ENCODE data around the gene CISD3. TPM values are rescaled to one million over a fixed set of nuclear protein-coding genes. Genes with fewer than 3 reads are reported as not detected.

The CISD3 gene
- total and polyA plus RNA-seq, 9 donors = 6.4 to 21.2 (median 14.7) TPM

DNA sequence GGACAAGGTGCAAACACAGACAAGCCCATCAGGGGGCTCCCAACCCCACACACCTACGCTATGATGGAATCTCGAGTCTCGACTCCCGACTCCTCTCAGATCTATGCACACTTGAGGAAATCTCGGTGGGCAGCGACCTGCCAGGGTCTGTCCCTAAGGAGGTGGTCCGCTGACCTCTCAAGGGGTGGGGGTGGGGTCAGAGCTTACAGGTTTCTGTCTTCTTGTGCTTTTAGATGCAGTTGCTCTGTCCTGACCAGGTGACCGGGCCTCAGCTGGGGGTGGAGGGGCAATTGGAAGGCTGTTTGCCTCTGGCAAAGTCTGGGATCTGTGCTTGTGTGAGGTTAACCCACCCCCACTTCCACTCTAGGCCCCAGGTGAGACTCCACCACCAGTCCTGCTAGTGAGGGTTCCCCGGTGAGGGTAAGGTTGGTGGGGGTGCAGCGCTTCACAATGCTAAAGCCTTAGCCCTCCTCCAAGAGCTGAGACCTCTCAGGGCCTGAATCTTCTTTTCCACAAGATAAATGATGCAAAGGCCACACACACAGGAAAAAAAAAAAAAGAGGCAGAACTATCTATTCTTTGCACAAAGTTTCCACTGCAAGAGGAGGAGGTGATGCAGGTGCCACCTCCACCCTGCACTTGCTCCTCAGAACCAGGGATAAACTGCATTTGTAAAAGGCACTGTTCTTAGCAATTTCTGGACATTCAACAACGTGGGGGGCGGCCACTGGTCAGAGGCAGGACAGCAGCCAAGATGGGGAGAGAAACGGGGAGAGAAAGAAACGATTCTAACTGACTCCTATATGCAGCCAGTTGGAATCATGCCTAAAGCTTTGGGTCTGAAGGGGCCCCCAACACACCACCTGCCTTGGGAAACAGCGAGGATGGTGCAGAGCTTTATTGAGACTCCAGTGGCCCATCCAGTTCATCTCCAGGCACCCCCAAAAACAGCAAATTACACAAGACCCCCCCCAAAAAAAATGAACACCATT is 4.1 kb downstream of the CISD3 start:
- no peak for DNase-seq
- no peak overlapping the region for H3K4me3 ChIP-seq (ENCODE audit: low read length)
- WGBS (ENCODE audit: insufficient coverage) = 67% methylated on average over 1 of the region's 15 CpGs
- H3K4me1 ChIP-seq (ENCODE audit: control insufficient read depth, insufficient read depth, low read length) = peaks cover 43% of the 10 kb centered on the region
- H3K27ac ChIP-seq (ENCODE audit: low read length) = no peak overlapping the region
- H3K9me3 ChIP-seq (replicated peaks; ENCODE audit: control insufficient read depth, low read depth, low read length) = no peaks in the 10 kb centered on the region
- H3K36me3 ChIP-seq (ENCODE audit: control insufficient read depth, insufficient read depth, low read length) = peaks cover 59% of the 10 kb centered on the region
- H3K27me3 ChIP-seq (ENCODE audit: control insufficient read depth, insufficient read depth, low read length) = no peaks in the 10 kb centered on the region

DNA sequence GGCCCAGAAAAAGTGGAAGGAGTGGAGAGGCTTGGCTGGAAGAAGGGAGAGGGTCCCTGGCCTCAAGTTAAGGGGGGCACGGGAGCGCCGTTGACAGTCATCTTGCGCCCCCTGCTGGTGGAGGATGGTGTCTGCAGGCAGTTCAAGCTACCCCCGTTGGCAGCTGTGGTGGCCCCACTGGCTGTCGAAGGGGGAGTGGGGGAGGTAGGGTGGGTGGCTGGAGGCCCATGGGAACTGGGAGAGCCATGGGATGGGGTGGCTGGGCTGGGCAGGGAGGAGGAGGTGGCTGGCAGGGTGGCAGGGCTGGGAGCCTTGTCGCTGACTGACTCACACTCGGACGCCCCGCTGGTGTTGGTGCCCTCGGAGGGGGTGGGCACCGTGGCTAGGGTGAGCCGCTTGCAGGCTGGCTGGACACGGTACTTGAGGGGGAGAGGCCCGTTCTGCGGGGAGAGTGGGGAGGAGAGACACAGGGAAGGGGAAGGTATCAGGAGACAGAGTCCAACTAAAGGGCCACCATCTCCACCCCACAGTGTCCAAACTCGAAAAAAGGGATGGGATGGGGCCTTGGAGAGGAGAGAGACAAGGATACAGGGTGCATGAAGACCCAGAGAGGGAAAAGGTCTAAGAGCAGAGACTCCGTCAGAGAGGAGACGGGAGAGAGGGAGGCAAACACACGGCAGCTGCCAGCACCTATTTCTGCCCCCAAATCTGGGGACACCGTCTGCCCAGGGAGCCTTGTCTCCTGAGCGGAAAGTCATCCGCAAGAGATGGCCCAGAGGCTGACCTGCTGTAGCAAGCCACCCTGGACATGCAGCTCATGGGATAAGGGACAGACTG is 5.2 kb downstream of the CISD3 start:
- 44% methylated on average over 14 of the region's 23 CpGs for WGBS (ENCODE audit: insufficient coverage)
- Histone ChIP-seq H3K36me3 (ENCODE audit: control insufficient read depth, insufficient read depth, low read length) (peaks cover 68% of the 10 kb centered on the region), H3K27ac (ENCODE audit: low read length) (peak overlapping the region; percentile 62), H3K4me1 (ENCODE audit: control insufficient read depth, insufficient read depth, low read length) (peaks cover 39% of the 10 kb centered on the region), H3K4me3 (ENCODE audit: low read length) (no peak overlapping the region), H3K27me3 (ENCODE audit: control insufficient read depth, insufficient read depth, low read length) (no peaks in the 10 kb centered on the region), H3K9me3 (replicated peaks; ENCODE audit: control insufficient read depth, low read depth, low read length) (no peaks in the 10 kb centered on the region)
- peak; percentile 63 for DNase-seq

DNA sequence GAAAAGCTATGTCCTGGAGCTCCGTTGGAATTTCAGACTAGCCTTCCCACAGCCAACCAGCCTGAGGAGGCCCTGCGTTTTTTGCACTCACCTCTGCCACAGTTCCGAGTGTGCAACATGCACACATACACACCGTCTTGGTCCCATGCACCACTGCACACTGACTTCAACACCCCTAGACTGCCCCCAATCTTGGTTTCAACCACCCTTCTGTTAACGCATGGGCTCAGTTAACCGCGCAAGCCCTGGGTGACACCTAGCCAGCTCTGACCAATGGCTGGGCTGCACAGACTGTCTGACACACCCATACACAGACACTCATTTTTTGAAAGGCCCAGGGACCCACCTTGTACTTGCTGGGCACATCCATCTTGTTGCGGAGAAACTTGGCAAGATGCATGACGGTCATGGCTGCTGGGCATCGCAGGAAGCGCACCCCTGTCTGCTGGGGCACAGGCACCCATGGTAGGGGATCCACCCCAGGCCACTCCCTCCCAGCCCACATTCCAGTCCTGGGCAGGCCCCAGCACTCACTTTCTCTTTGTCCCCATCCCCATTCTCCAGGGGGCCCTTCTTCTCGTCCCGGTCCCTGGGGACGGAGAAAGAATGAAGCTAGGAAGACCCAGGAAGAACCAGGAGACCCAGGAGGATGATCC is 8.0 kb downstream of the CISD3 start:
- no peak overlapping the region for H3K4me3 ChIP-seq (ENCODE audit: low read length)
- H3K4me1 ChIP-seq (ENCODE audit: control insufficient read depth, insufficient read depth, low read length) = peaks cover 52% of the 10 kb centered on the region
- H3K36me3 ChIP-seq (ENCODE audit: control insufficient read depth, insufficient read depth, low read length) = peaks cover 56% of the 10 kb centered on the region
- no peaks in the 10 kb centered on the region for H3K27me3 ChIP-seq (ENCODE audit: control insufficient read depth, insufficient read depth, low read length)
- 84% methylated on average over 11 of the region's 14 CpGs for WGBS (ENCODE audit: insufficient coverage)
- H3K9me3 ChIP-seq (replicated peaks; ENCODE audit: control insufficient read depth, low read depth, low read length) = no peaks in the 10 kb centered on the region
- no peak overlapping the region for H3K27ac ChIP-seq (ENCODE audit: low read length)
- DNase-seq = no peak

DNA sequence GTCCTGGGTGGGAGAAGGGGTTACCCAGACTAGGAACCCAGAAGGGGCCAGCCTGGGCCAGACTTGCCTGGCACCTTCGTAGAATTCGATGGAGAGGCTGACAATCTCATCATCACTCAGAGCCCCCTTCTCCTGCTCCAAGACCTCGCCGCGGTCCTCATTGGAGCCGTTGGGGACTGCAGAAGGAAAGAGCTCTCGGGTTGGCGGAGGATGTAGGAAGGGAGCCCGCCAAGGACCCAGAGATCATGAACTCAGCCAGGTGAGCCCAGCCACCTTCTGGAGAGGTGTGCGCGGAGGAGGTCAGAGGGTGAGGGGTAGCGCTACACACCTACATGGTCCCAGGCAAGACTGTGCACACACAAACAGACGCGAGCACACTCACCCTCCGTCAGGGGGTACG is 8.5 kb downstream of the CISD3 start:
- no peak for DNase-seq
- Histone ChIP-seq H3K4me3 (ENCODE audit: low read length) (no peak overlapping the region), H3K27ac (ENCODE audit: low read length) (no peak overlapping the region), H3K4me1 (ENCODE audit: control insufficient read depth, insufficient read depth, low read length) (peaks cover 57% of the 10 kb centered on the region), H3K27me3 (ENCODE audit: control insufficient read depth, insufficient read depth, low read length) (no peaks in the 10 kb centered on the region), H3K36me3 (ENCODE audit: control insufficient read depth, insufficient read depth, low read length) (peaks cover 51% of the 10 kb centered on the region), H3K9me3 (replicated peaks; ENCODE audit: control insufficient read depth, low read depth, low read length) (no peaks in the 10 kb centered on the region)
- 97% methylated on average over 9 of the region's 16 CpGs for WGBS (ENCODE audit: insufficient coverage)

DNA sequence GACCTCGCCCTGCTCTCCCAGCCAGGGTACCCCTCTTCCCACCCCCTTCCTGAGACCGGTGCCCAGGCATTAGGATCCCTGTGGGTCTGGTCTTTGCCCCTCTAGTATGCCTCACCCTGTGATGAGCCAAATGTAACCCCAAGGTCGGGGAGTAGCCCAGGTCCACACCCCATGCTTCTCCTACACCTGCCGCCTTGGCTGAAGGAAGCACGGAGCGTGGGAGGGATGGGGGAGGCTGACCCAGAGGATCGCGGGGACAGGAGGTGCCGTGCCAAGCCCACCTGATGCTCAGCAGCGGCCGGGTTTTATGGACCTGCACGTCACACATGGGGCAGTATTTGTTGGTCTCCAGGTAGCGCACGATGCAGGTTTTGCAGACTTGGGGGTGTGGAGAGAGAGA is 9.2 kb downstream of the CISD3 start:
- 89% methylated on average over 5 of the region's 14 CpGs for WGBS (ENCODE audit: insufficient coverage)
- Histone ChIP-seq H3K27me3 (ENCODE audit: control insufficient read depth, insufficient read depth, low read length) (no peaks in the 10 kb centered on the region), H3K36me3 (ENCODE audit: control insufficient read depth, insufficient read depth, low read length) (peaks cover 44% of the 10 kb centered on the region), H3K4me1 (ENCODE audit: control insufficient read depth, insufficient read depth, low read length) (peaks cover 62% of the 10 kb centered on the region), H3K4me3 (ENCODE audit: low read length) (no peak overlapping the region), H3K9me3 (replicated peaks; ENCODE audit: control insufficient read depth, low read depth, low read length) (no peaks in the 10 kb centered on the region), H3K27ac (ENCODE audit: low read length) (no peak overlapping the region)
- DNase-seq = no peak

DNA sequence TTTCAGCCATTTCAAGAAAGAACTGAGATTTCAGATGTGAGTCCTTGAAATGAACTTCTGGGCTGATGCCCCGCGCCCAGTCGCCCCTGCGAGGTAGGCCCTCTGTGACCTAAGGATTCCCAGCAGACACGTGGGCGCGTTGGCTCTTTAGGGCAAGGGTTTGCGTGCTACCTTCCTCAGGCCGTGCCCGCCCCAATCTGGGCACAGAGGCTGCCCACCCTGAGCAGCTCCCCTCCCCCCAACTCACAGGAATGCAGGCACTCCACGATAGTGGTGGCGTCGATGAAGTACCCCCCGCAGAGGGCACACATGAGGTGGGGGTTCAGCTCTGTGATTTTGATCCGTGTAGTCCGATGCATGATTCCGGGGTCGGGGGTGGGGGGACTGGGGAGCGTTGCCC is 9.9 kb downstream of the CISD3 start:
- peaks cover 39% of the 10 kb centered on the region for H3K36me3 ChIP-seq (ENCODE audit: control insufficient read depth, insufficient read depth, low read length)
- 93% methylated on average over 14 of the region's 19 CpGs for WGBS (ENCODE audit: insufficient coverage)
- peaks cover 60% of the 10 kb centered on the region for H3K4me1 ChIP-seq (ENCODE audit: control insufficient read depth, insufficient read depth, low read length)
- H3K27me3 ChIP-seq (ENCODE audit: control insufficient read depth, insufficient read depth, low read length) = no peaks in the 10 kb centered on the region
- no peaks in the 10 kb centered on the region for H3K9me3 ChIP-seq (replicated peaks; ENCODE audit: control insufficient read depth, low read depth, low read length)
- no peak overlapping the region for H3K27ac ChIP-seq (ENCODE audit: low read length)
- H3K4me3 ChIP-seq (ENCODE audit: low read length) = no peak overlapping the region
- no peak for DNase-seq

DNA sequence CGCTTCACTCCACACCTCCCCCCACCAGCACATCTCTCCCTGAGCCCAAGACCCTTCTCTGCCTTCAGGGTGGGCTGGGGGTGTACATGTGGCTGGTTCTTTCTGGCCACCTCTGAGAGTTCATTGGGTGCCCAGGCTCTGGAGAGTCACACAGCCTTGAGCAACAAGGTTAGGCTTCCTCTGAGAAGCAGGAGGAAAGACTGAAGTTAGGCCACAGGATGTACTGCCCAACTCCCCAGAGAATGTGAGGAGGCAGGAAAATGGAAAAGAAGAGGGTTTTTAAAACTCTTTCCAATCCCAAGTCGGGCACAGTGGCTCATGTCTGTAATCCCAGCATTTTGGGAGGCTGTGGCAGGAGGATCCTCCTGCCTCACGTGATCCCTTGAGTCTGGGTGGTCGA is 10.7 kb downstream of the CISD3 start:
- H3K36me3 ChIP-seq (ENCODE audit: control insufficient read depth, insufficient read depth, low read length) = peaks cover 34% of the 10 kb centered on the region
- H3K27ac ChIP-seq (ENCODE audit: low read length) = peak overlapping the region; percentile 98
- peaks cover 59% of the 10 kb centered on the region for H3K4me1 ChIP-seq (ENCODE audit: control insufficient read depth, insufficient read depth, low read length)
- H3K9me3 ChIP-seq (replicated peaks; ENCODE audit: control insufficient read depth, low read depth, low read length) = no peaks in the 10 kb centered on the region
- H3K4me3 ChIP-seq (ENCODE audit: low read length) = no peak overlapping the region
- H3K27me3 ChIP-seq (ENCODE audit: control insufficient read depth, insufficient read depth, low read length) = no peaks in the 10 kb centered on the region
- WGBS (ENCODE audit: insufficient coverage) = 29% methylated on average over 1 of the region's 4 CpGs
- no peak for DNase-seq

DNA sequence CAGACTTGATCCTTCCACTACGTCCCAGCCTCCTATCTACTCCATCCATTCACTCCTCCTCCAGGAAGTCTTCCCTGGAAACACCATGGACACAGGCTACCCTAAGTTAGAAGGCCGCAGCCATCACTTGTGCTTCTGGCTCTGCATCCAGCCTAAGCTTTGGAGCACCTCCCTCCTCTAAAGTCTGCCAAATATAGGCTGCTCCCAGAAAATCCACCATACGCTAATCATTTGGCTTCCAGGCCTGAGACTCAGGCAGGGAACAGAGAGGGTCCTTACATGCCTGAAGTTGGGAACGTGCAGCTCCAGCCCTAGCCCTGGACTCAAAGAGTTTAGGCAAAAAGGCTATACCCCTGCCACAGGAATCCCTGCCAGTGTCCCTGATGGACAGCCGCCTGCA is 11.3 kb downstream of the CISD3 start:
- Histone ChIP-seq H3K4me3 (ENCODE audit: low read length) (no peak overlapping the region), H3K27me3 (ENCODE audit: control insufficient read depth, insufficient read depth, low read length) (no peaks in the 10 kb centered on the region), H3K36me3 (ENCODE audit: control insufficient read depth, insufficient read depth, low read length) (peaks cover 29% of the 10 kb centered on the region), H3K27ac (ENCODE audit: low read length) (peak overlapping the region; percentile 98), H3K9me3 (replicated peaks; ENCODE audit: control insufficient read depth, low read depth, low read length) (no peaks in the 10 kb centered on the region), H3K4me1 (ENCODE audit: control insufficient read depth, insufficient read depth, low read length) (peaks cover 59% of the 10 kb centered on the region)
- peak; percentile 90 for DNase-seq
- 36% methylated on average over 5 of the region's 5 CpGs for WGBS (ENCODE audit: insufficient coverage)

DNA sequence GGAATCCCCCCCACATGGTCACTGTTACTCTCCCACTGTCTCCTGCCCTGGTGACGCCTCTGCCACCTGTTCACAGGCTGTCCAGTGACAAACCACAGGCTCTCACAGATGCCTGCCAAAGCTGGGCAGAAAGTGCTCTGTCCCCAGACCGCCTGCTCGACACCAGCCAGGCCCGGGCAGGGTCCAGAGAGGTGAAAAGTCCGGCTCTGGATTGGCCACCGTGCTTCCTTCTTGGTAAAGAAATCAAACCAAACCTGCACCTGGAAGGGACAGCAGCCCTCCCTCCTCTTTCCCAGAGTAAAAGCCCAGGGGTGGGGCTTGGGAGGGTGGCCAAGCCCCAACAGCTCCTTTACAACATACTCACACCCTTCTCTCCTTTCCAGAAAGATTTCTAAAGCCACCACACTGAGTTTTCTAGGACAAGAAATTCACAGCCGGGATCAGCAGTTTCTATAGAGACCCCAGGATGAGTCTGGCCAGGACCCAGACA is 11.8 kb downstream of the CISD3 start:
- Histone ChIP-seq H3K4me3 (ENCODE audit: low read length) (no peak overlapping the region), H3K4me1 (ENCODE audit: control insufficient read depth, insufficient read depth, low read length) (peaks cover 59% of the 10 kb centered on the region)
- WGBS (ENCODE audit: insufficient coverage) = 13% methylated on average over 4 of the region's 7 CpGs

More for the DNA sequence above, 11.8 kb downstream of the CISD3 start:
- Histone ChIP-seq H3K27ac (ENCODE audit: low read length) (peak overlapping the region; percentile 98), H3K9me3 (replicated peaks; ENCODE audit: control insufficient read depth, low read depth, low read length) (no peaks in the 10 kb centered on the region), H3K36me3 (ENCODE audit: control insufficient read depth, insufficient read depth, low read length) (peaks cover 29% of the 10 kb centered on the region), H3K27me3 (ENCODE audit: control insufficient read depth, insufficient read depth, low read length) (no peaks in the 10 kb centered on the region)
- DNase-seq = peak; percentile 93

Data from muscle of leg (tissue), 11 donors.